Measurements from ENCODE around the gene FBXW9.
A peak's percentile ranks its signal among the peaks of the same experiment; 100 is the strongest.
"Not testable (repeated sequence)": the region's sequence is repeated elsewhere in the genome, so short reads cannot be mapped to it uniquely, and the experiment has no call there.

FBXW9 gene

GRCh38 chr19:12695096-12695495 lies 1.3 kb downstream of the FBXW9 start:
- no peaks in the 10 kb centered on the region for H3K27me3 ChIP-seq (ENCODE audit: low read depth, low read length)
- peaks cover 5 to 6% of the 10 kb centered on the region in 2 donors for H3K36me3 ChIP-seq (ENCODE audit: control insufficient read depth in 1 of 2, insufficient read depth in 2 of 2, low read length in 2 of 2)
- H3K9me3 ChIP-seq (ENCODE audit: control insufficient read depth in 1 of 2, low read length in 2 of 2): no peaks in the 10 kb centered on the region
- peak overlapping the region in 1 of 2 donors; percentile 99 for H3K4me3 ChIP-seq (ENCODE audit: low read depth in 1 of 2, low read length in 2 of 2)
- H3K27ac ChIP-seq (ENCODE audit: low read length): no peak overlapping the region
- H3K4me1 ChIP-seq (ENCODE audit: control insufficient read depth in 1 of 2, insufficient read depth in 2 of 2, low read length in 2 of 2): peaks cover 0 to 18% of the 10 kb centered on the region in 2 donors

- Histone ChIP-seq H3K9me3 (ENCODE audit: control insufficient read depth in 1 of 2, low read length in 2 of 2) (no peaks in the 10 kb centered on the region), H3K27ac (ENCODE audit: low read length) (no peak overlapping the region), H3K4me1 (ENCODE audit: control insufficient read depth in 1 of 2, insufficient read depth in 2 of 2, low read length in 2 of 2) (peaks cover 0 to 18% of the 10 kb centered on the region in 2 donors), H3K36me3 (ENCODE audit: control insufficient read depth in 1 of 2, insufficient read depth in 2 of 2, low read length in 2 of 2) (peaks cover under 1 to 4% of the 10 kb centered on the region in 2 donors), H3K4me3 (ENCODE audit: low read depth in 1 of 2, low read length in 2 of 2) (no peak overlapping the region), H3K27me3 (ENCODE audit: low read depth, low read length) (no peaks in the 10 kb centered on the region)
These were observed 1.8 kb downstream of the FBXW9 start for GRCh38 chr19:12694641-12695040.

GRCh38 chr19:12692960-12693359 lies 3.5 kb downstream of the FBXW9 start:
- Histone ChIP-seq H3K27ac (ENCODE audit: low read length) (no peak overlapping the region), H3K27me3 (ENCODE audit: low read depth, low read length) (no peaks in the 10 kb centered on the region), H3K36me3 (ENCODE audit: control insufficient read depth in 1 of 2, insufficient read depth in 2 of 2, low read length in 2 of 2) (peaks cover 0 to 5% of the 10 kb centered on the region in 2 donors), H3K4me3 (ENCODE audit: low read depth in 1 of 2, low read length in 2 of 2) (no peak overlapping the region), H3K4me1 (ENCODE audit: control insufficient read depth in 1 of 2, insufficient read depth in 2 of 2, low read length in 2 of 2) (peaks cover 0 to 18% of the 10 kb centered on the region in 2 donors), H3K9me3 (ENCODE audit: control insufficient read depth in 1 of 2, low read length in 2 of 2) (no peaks in the 10 kb centered on the region)

GRCh38 chr19:12689581-12690216 lies 6.7 kb downstream of the FBXW9 start:
- H3K36me3 ChIP-seq (ENCODE audit: control insufficient read depth in 1 of 2, insufficient read depth in 2 of 2, low read length in 2 of 2): peaks cover 0 to 5% of the 10 kb centered on the region in 2 donors
- no peaks in the 10 kb centered on the region for H3K9me3 ChIP-seq (ENCODE audit: control insufficient read depth in 1 of 2, low read length in 2 of 2)
- H3K4me3 ChIP-seq (ENCODE audit: low read depth in 1 of 2, low read length in 2 of 2): no peak overlapping the region
- no peaks in the 10 kb centered on the region for H3K27me3 ChIP-seq (ENCODE audit: low read depth, low read length)
- no peak overlapping the region for H3K27ac ChIP-seq (ENCODE audit: low read length)
- no peaks in the 10 kb centered on the region for H3K4me1 ChIP-seq (ENCODE audit: control insufficient read depth in 1 of 2, insufficient read depth in 2 of 2, low read length in 2 of 2)

GRCh38 chr19:12689012-12689411 lies 7.4 kb downstream of the FBXW9 start:
- Histone ChIP-seq H3K36me3 (ENCODE audit: control insufficient read depth in 1 of 2, insufficient read depth in 2 of 2, low read length in 2 of 2) (peaks cover 0 to 5% of the 10 kb centered on the region in 2 donors), H3K9me3 (ENCODE audit: control insufficient read depth in 1 of 2, low read length in 2 of 2) (no peaks in the 10 kb centered on the region), H3K27ac (ENCODE audit: low read length) (no peak overlapping the region), H3K4me1 (ENCODE audit: control insufficient read depth in 1 of 2, insufficient read depth in 2 of 2, low read length in 2 of 2) (no peaks in the 10 kb centered on the region), H3K4me3 (ENCODE audit: low read depth in 1 of 2, low read length in 2 of 2) (no peak overlapping the region), H3K27me3 (ENCODE audit: low read depth, low read length) (no peaks in the 10 kb centered on the region)

GRCh38 chr19:12687496-12688196 lies 8.8 kb downstream of the FBXW9 start, which contains the start of gene GNG14:
Gene GNG14, plus strand, starts transcription at chr19:12687998. Its CDS starts 51 bp downstream, at chr19:12688049.
- Histone ChIP-seq H3K27me3 (ENCODE audit: low read depth, low read length) (no peaks in the 10 kb centered on the region), H3K4me3 (ENCODE audit: low read depth in 1 of 2, low read length in 2 of 2) (no peak within 1 kb of the TSS), H3K4me1 (ENCODE audit: control insufficient read depth in 1 of 2, insufficient read depth in 2 of 2, low read length in 2 of 2) (no peaks in the 10 kb centered on the region), H3K9me3 (ENCODE audit: control insufficient read depth in 1 of 2, low read length in 2 of 2) (no peaks in the 10 kb centered on the region), H3K36me3 (ENCODE audit: control insufficient read depth in 1 of 2, insufficient read depth in 2 of 2, low read length in 2 of 2) (peaks cover 0 to 5% of the 10 kb centered on the region in 2 donors), H3K27ac (ENCODE audit: low read length) (no peak within 1 kb of the TSS)

- Histone ChIP-seq H3K27me3 (ENCODE audit: low read depth, low read length) (no peaks in the 10 kb centered on the region), H3K4me1 (ENCODE audit: control insufficient read depth in 1 of 2, insufficient read depth in 2 of 2, low read length in 2 of 2) (peaks cover 0 to 2% of the 10 kb centered on the region in 2 donors), H3K4me3 (ENCODE audit: low read depth in 1 of 2, low read length in 2 of 2) (no peak overlapping the region), H3K27ac (ENCODE audit: low read length) (no peak overlapping the region), H3K9me3 (ENCODE audit: control insufficient read depth in 1 of 2, low read length in 2 of 2) (no peaks in the 10 kb centered on the region), H3K36me3 (ENCODE audit: control insufficient read depth in 1 of 2, insufficient read depth in 2 of 2, low read length in 2 of 2) (peaks cover 0 to 5% of the 10 kb centered on the region in 2 donors)
These were observed 10.6 kb downstream of the FBXW9 start for GRCh38 chr19:12685831-12686230.

GRCh38 chr19:12681074-12681987 lies 15.1 kb downstream of the FBXW9 start, which contains the start of gene DHPS:
Gene DHPS, minus strand, starts transcription at chr19:12681880. Its CDS starts 114 bp downstream, at chr19:12681766.
- peak within 1 kb of the TSS; percentile 96 for H3K27ac ChIP-seq (ENCODE audit: low read length)
- H3K4me3 ChIP-seq (ENCODE audit: low read depth in 1 of 2, low read length in 2 of 2): peak within 1 kb of the TSS; percentile 74 to 91
- peaks cover 20 to 36% of the 10 kb centered on the region in 2 donors for H3K36me3 ChIP-seq (ENCODE audit: control insufficient read depth in 1 of 2, insufficient read depth in 2 of 2, low read length in 2 of 2)

GRCh38 chr19:12680034-12680433 lies 16.4 kb downstream of the FBXW9 start:
- Histone ChIP-seq H3K27me3 (ENCODE audit: low read depth, low read length) (no peaks in the 10 kb centered on the region), H3K9me3 (ENCODE audit: control insufficient read depth in 1 of 2, low read length in 2 of 2) (no peaks in the 10 kb centered on the region), H3K4me3 (ENCODE audit: low read depth in 1 of 2, low read length in 2 of 2) (no peak overlapping the region), H3K27ac (ENCODE audit: low read length) (no peak overlapping the region), H3K36me3 (ENCODE audit: control insufficient read depth in 1 of 2, insufficient read depth in 2 of 2, low read length in 2 of 2) (peaks cover 27 to 48% of the 10 kb centered on the region in 2 donors), H3K4me1 (ENCODE audit: control insufficient read depth in 1 of 2, insufficient read depth in 2 of 2, low read length in 2 of 2) (peaks cover 0 to 16% of the 10 kb centered on the region in 2 donors)

More at GRCh38 chr19:12681074-12681987, 15.1 kb downstream of the FBXW9 start, which contains the start of gene DHPS:
- Histone ChIP-seq H3K27me3 (ENCODE audit: low read depth, low read length) (no peaks in the 10 kb centered on the region), H3K9me3 (ENCODE audit: control insufficient read depth in 1 of 2, low read length in 2 of 2) (no peaks in the 10 kb centered on the region), H3K4me1 (ENCODE audit: control insufficient read depth in 1 of 2, insufficient read depth in 2 of 2, low read length in 2 of 2) (peaks cover 0 to 12% of the 10 kb centered on the region in 2 donors)

GRCh38 chr19:12678039-12678438 lies 18.4 kb downstream of the FBXW9 start:
- H3K36me3 ChIP-seq (ENCODE audit: control insufficient read depth in 1 of 2, insufficient read depth in 2 of 2, low read length in 2 of 2): peaks cover 34 to 64% of the 10 kb centered on the region in 2 donors
- H3K9me3 ChIP-seq (ENCODE audit: control insufficient read depth in 1 of 2, low read length in 2 of 2); H3K4me3 ChIP-seq (ENCODE audit: low read depth in 1 of 2, low read length in 2 of 2); H3K27me3 ChIP-seq (ENCODE audit: low read depth, low read length); H3K27ac ChIP-seq (ENCODE audit: low read length): not testable (repeated sequence)
- H3K4me1 ChIP-seq (ENCODE audit: control insufficient read depth in 1 of 2, insufficient read depth in 2 of 2, low read length in 2 of 2): peaks cover 0 to 16% of the 10 kb centered on the region in 2 donors

- H3K36me3 ChIP-seq (ENCODE audit: control insufficient read depth in 1 of 2, insufficient read depth in 2 of 2, low read length in 2 of 2): peaks cover 34 to 72% of the 10 kb centered on the region in 2 donors
- no peaks in the 10 kb centered on the region for H3K9me3 ChIP-seq (ENCODE audit: control insufficient read depth in 1 of 2, low read length in 2 of 2)
- H3K27me3 ChIP-seq (ENCODE audit: low read depth, low read length): no peaks in the 10 kb centered on the region
- peaks cover 0 to 16% of the 10 kb centered on the region in 2 donors for H3K4me1 ChIP-seq (ENCODE audit: control insufficient read depth in 1 of 2, insufficient read depth in 2 of 2, low read length in 2 of 2)
- no peak overlapping the region for H3K4me3 ChIP-seq (ENCODE audit: low read depth in 1 of 2, low read length in 2 of 2)
- H3K27ac ChIP-seq (ENCODE audit: low read length): no peak overlapping the region
These were observed 19.5 kb downstream of the FBXW9 start for GRCh38 chr19:12676928-12677327.
